AG08395 (cell line): ENCODE measurements around the gene TNS4.

Experiments
- DNase-seq: peaks from one replicate; pipeline ENCODE4 v3.0.0; 2012; ENCODE audit warnings: mixed read lengths, low spot score

TNS4 gene

GRCh38 chr17:40456396-40456951 lies 44.9 kb downstream of the TNS4 start:
- no peak for DNase-seq

- DNase-seq, result no peak
These were observed 46.8 kb downstream of the TNS4 start for GRCh38 chr17:40454613-40454995.

- DNase-seq, result no peak
These were observed 47.4 kb downstream of the TNS4 start for GRCh38 chr17:40453881-40454612.

- no peak for DNase-seq
These were observed 48.5 kb downstream of the TNS4 start for GRCh38 chr17:40452921-40453378.

GRCh38 chr17:40452216-40452787 lies 49.1 kb downstream of the TNS4 start:
- DNase-seq, result peak; percentile 90

- peak; percentile 86 for DNase-seq
These were observed 50.0 kb downstream of the TNS4 start for GRCh38 chr17:40451420-40451819.

- DNase-seq, result no peak
These were observed 51.2 kb downstream of the TNS4 start for GRCh38 chr17:40450175-40450574.

GRCh38 chr17:40448639-40449261 lies 52.7 kb downstream of the TNS4 start:
- no peak for DNase-seq

- DNase-seq, result no peak
These were observed 53.2 kb downstream of the TNS4 start for GRCh38 chr17:40448213-40448638.

- DNase-seq, result no peak
These were observed 53.6 kb downstream of the TNS4 start for GRCh38 chr17:40447806-40448205.

GRCh38 chr17:40447148-40447644 lies 54.2 kb downstream of the TNS4 start:
- no peak for DNase-seq

GRCh38 chr17:40445751-40446468 lies 55.5 kb downstream of the TNS4 start:
- DNase-seq, result peak; percentile 41

GRCh38 chr17:40443988-40444899 lies 57.2 kb downstream of the TNS4 start:
- DNase-seq, result no peak

- peak; percentile 80 for DNase-seq
These were observed 58.0 kb downstream of the TNS4 start, which contains the start of gene IGFBP4 for GRCh38 chr17:40443196-40443987. TSS of gene IGFBP4 (plus strand) at chr17:40443450. CDS start at chr17:40443736, 286 bp downstream.

GRCh38 chr17:40442392-40443195 lies 58.8 kb downstream of the TNS4 start:
- DNase-seq, result peak; percentile 53

- DNase-seq, result no peak
These were observed 61.3 kb downstream of the TNS4 start for GRCh38 chr17:40440166-40440565.

- no peak for DNase-seq
These were observed 64.2 kb downstream of the TNS4 start for GRCh38 chr17:40437095-40437732.

- no peak for DNase-seq
These were observed 64.8 kb downstream of the TNS4 start for GRCh38 chr17:40436636-40437035.
